ENCODE data around the gene CHRM3.

The CHRM3 gene

GRCh38 chr1:239386453-239387303, at the start of gene CHRM3:
TSS of gene CHRM3 (plus strand) at chr1:239386568. CDS start at chr1:239907452, 520,884 bp downstream.
- peak within 1 kb of the TSS; percentile 69 for H3K4me3 ChIP-seq (ENCODE audit: low read depth, low read length)

DNA sequence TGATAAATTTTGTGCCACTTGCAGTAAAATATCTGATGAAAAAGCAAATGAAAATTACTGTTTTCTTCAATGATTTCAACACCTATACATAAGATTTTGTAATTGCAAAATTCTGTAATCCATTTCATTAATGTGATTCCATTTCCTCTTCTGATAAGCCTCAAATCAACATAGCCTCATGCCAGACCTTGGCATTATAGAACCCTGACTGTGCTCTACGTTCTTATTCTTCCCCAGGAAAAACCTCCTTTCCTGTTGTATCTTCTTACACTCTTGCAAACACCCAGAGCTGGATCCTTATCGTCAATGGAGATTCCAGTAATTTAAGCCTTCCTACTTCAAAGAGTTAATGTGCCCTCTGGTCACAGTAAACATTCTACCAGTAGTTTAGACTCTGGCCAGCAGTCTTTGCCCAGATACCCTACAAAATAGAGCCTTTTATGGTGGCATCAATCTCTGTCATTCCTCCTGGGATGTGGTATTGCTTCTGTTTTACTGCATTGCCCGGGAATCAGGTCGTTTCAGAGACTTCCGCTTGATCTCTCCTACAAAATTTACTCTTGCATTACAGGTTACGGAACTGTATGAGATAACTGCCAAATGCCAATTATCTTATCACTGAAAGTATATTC, 48.5 kb upstream of the CHRM3 start:
- Histone ChIP-seq H3K4me3 (ENCODE audit: low read depth, low read length) (no peak overlapping the region), H3K27me3 (ENCODE audit: control insufficient read depth, insufficient read depth, low read length) (no peaks in the 10 kb centered on the region), H3K36me3 (ENCODE audit: control insufficient read depth, insufficient read depth, low read length) (no peaks in the 10 kb centered on the region), H3K9ac (ENCODE audit: low read depth, low read length) (no peak overlapping the region), H3K27ac (ENCODE audit: low read depth, low read length) (no peak overlapping the region), H3K4me1 (ENCODE audit: control insufficient read depth, insufficient read depth, low read length) (no peaks in the 10 kb centered on the region), H3K9me3 (ENCODE audit: control insufficient read depth, insufficient read depth, low read length) (no peaks in the 10 kb centered on the region)

More at GRCh38 chr1:239386453-239387303, at the start of gene CHRM3:
- H3K27me3 ChIP-seq (ENCODE audit: control insufficient read depth, insufficient read depth, low read length): peaks cover 53% of the 10 kb centered on the region
- H3K4me1 ChIP-seq (ENCODE audit: control insufficient read depth, insufficient read depth, low read length): 0 out of 2 replicates have a peak, but pooled peaks cover 4% of the 10 kb centered on the region
- no peaks in the 10 kb centered on the region for H3K36me3 ChIP-seq (ENCODE audit: control insufficient read depth, insufficient read depth, low read length)
- H3K27ac ChIP-seq (ENCODE audit: low read depth, low read length): no peak within 1 kb of the TSS
- peak within 1 kb of the TSS; percentile 22 for H3K9ac ChIP-seq (ENCODE audit: low read depth, low read length)
- no peaks in the 10 kb centered on the region for H3K9me3 ChIP-seq (ENCODE audit: control insufficient read depth, insufficient read depth, low read length)

GRCh38 chr1:239347776-239348175, 38.6 kb upstream of the CHRM3 start:
- no peaks in the 10 kb centered on the region for H3K36me3 ChIP-seq (ENCODE audit: control insufficient read depth, insufficient read depth, low read length)
- H3K4me1 ChIP-seq (ENCODE audit: control insufficient read depth, insufficient read depth, low read length): no peaks in the 10 kb centered on the region
- H3K27ac ChIP-seq (ENCODE audit: low read depth, low read length): no peak overlapping the region
- H3K9me3 ChIP-seq (ENCODE audit: control insufficient read depth, insufficient read depth, low read length): no peaks in the 10 kb centered on the region
- H3K4me3 ChIP-seq (ENCODE audit: low read depth, low read length): no peak overlapping the region
- no peak overlapping the region for H3K9ac ChIP-seq (ENCODE audit: low read depth, low read length)
- H3K27me3 ChIP-seq (ENCODE audit: control insufficient read depth, insufficient read depth, low read length): no peaks in the 10 kb centered on the region

GRCh38 chr1:239348635-239349353, 37.6 kb upstream of the CHRM3 start:
- H3K4me1 ChIP-seq (ENCODE audit: control insufficient read depth, insufficient read depth, low read length): no peaks in the 10 kb centered on the region
- H3K27ac ChIP-seq (ENCODE audit: low read depth, low read length): no peak overlapping the region
- no peak overlapping the region for H3K9ac ChIP-seq (ENCODE audit: low read depth, low read length)
- H3K36me3 ChIP-seq (ENCODE audit: control insufficient read depth, insufficient read depth, low read length): no peaks in the 10 kb centered on the region
- H3K27me3 ChIP-seq (ENCODE audit: control insufficient read depth, insufficient read depth, low read length): no peaks in the 10 kb centered on the region
- H3K4me3 ChIP-seq (ENCODE audit: low read depth, low read length): no peak overlapping the region
- no peaks in the 10 kb centered on the region for H3K9me3 ChIP-seq (ENCODE audit: control insufficient read depth, insufficient read depth, low read length)

DNA sequence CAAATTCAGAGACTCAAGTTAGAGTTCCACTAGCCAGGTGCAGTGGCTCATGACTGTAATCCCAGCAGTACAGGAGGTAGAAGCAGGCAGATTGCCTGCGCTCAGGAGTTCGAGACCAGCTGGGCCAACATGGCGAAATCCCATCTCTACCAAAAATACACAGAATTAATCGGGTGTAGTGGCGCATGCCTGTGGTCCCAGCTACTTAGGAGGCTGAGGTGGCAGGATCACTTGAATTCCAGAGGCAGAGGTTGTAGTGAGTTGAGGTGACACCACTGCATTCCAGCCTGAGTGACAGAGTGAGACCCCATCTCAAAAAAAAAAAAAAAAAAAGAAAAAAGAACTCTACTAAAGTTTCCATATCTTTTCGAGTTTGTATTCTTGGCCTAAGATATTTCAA, 36.7 kb upstream of the CHRM3 start:
- no peaks in the 10 kb centered on the region for H3K9me3 ChIP-seq (ENCODE audit: control insufficient read depth, insufficient read depth, low read length)

DNA sequence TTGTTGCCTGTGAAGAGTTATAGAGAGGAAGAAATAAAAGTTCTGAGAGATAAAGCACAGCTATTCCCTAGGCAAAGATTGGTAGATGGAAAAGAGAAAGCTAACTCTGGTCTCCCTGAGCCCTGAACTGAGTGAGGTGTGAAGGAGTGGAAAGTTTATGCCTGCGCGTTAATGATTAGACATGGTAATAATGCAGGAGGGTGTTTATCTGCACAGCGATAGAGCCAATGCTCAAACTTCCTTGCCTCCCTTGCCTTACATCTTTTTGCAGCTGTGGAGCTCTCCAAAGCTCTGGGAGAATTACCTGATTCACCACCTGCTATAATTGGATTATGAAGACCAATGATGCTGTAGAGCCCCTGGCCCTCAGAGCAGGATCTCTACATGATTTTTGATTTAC, 32.8 kb upstream of the CHRM3 start:
- no peaks in the 10 kb centered on the region for H3K9me3 ChIP-seq (ENCODE audit: control insufficient read depth, insufficient read depth, low read length)
- H3K4me3 ChIP-seq (ENCODE audit: low read depth, low read length): no peak overlapping the region
- no peak overlapping the region for H3K9ac ChIP-seq (ENCODE audit: low read depth, low read length)
- no peaks in the 10 kb centered on the region for H3K27me3 ChIP-seq (ENCODE audit: control insufficient read depth, insufficient read depth, low read length)
- no peaks in the 10 kb centered on the region for H3K36me3 ChIP-seq (ENCODE audit: control insufficient read depth, insufficient read depth, low read length)
- H3K27ac ChIP-seq (ENCODE audit: low read depth, low read length): no peak overlapping the region
- no peaks in the 10 kb centered on the region for H3K4me1 ChIP-seq (ENCODE audit: control insufficient read depth, insufficient read depth, low read length)

More for the DNA sequence above, 36.7 kb upstream of the CHRM3 start:
- Histone ChIP-seq H3K27me3 (ENCODE audit: control insufficient read depth, insufficient read depth, low read length) (no peaks in the 10 kb centered on the region), H3K4me1 (ENCODE audit: control insufficient read depth, insufficient read depth, low read length) (no peaks in the 10 kb centered on the region), H3K9ac (ENCODE audit: low read depth, low read length) (no peak overlapping the region), H3K4me3 (ENCODE audit: low read depth, low read length) (no peak overlapping the region), H3K27ac (ENCODE audit: low read depth, low read length) (no peak overlapping the region), H3K36me3 (ENCODE audit: control insufficient read depth, insufficient read depth, low read length) (no peaks in the 10 kb centered on the region)

DNA sequence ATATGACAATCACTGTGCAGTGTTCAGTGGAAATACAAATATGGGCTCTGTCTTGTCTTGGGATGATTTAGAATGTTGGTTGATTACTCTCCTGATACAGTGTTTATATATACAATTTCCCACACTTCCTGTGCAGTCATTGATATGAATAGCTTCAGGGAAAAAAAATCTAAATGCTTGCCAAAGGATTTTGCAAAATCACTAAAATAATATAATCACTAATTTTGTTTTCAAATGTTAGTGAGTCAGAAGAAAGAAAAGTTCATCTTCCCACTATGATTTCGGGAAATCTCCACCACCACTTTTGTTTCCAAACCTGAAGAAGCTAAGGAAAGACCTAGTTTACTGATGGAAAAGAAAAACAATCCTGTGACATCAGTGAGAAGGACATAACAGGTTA, 32.1 kb upstream of the CHRM3 start:
- no peaks in the 10 kb centered on the region for H3K27me3 ChIP-seq (ENCODE audit: control insufficient read depth, insufficient read depth, low read length)

DNA sequence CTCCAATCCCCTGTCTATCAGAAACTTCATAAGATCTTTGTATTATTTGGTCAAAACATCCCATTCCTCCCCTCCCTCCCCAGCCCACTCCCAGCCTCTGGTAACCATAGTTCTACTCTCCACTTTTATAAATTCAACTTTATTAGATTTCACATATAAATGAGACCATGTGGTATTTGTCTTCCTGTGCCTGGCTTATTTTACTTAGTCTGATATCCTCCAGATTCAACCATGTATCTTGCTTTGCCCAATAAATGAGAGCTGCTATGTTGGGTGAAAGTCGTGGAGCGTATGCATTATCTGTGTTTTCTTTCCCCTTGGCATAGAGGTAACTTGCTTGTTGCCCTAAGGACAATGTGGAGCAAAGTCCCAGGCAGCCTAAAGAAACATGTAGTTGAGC, 28.5 kb upstream of the CHRM3 start:
- no peak overlapping the region for H3K9ac ChIP-seq (ENCODE audit: low read depth, low read length)
- H3K27me3 ChIP-seq (ENCODE audit: control insufficient read depth, insufficient read depth, low read length): no peaks in the 10 kb centered on the region
- H3K27ac ChIP-seq (ENCODE audit: low read depth, low read length): no peak overlapping the region

More for the DNA sequence above, 32.1 kb upstream of the CHRM3 start:
- no peaks in the 10 kb centered on the region for H3K4me1 ChIP-seq (ENCODE audit: control insufficient read depth, insufficient read depth, low read length)
- H3K9ac ChIP-seq (ENCODE audit: low read depth, low read length): no peak overlapping the region
- no peak overlapping the region for H3K27ac ChIP-seq (ENCODE audit: low read depth, low read length)
- no peaks in the 10 kb centered on the region for H3K9me3 ChIP-seq (ENCODE audit: control insufficient read depth, insufficient read depth, low read length)
- no peak overlapping the region for H3K4me3 ChIP-seq (ENCODE audit: low read depth, low read length)
- H3K36me3 ChIP-seq (ENCODE audit: control insufficient read depth, insufficient read depth, low read length): no peaks in the 10 kb centered on the region

GRCh38 chr1:239361403-239361802, 25.0 kb upstream of the CHRM3 start:
- Histone ChIP-seq H3K9me3 (ENCODE audit: control insufficient read depth, insufficient read depth, low read length) (no peaks in the 10 kb centered on the region), H3K4me3 (ENCODE audit: low read depth, low read length) (no peak overlapping the region), H3K9ac (ENCODE audit: low read depth, low read length) (no peak overlapping the region), H3K27ac (ENCODE audit: low read depth, low read length) (no peak overlapping the region), H3K36me3 (ENCODE audit: control insufficient read depth, insufficient read depth, low read length) (no peaks in the 10 kb centered on the region), H3K27me3 (ENCODE audit: control insufficient read depth, insufficient read depth, low read length) (no peaks in the 10 kb centered on the region), H3K4me1 (ENCODE audit: control insufficient read depth, insufficient read depth, low read length) (no peaks in the 10 kb centered on the region; the same call in 1 of the 2 replicates)

More for the DNA sequence above, 28.5 kb upstream of the CHRM3 start:
- Histone ChIP-seq H3K4me3 (ENCODE audit: low read depth, low read length) (no peak overlapping the region), H3K9me3 (ENCODE audit: control insufficient read depth, insufficient read depth, low read length) (no peaks in the 10 kb centered on the region), H3K4me1 (ENCODE audit: control insufficient read depth, insufficient read depth, low read length) (no peaks in the 10 kb centered on the region; the same call in 1 of the 2 replicates), H3K36me3 (ENCODE audit: control insufficient read depth, insufficient read depth, low read length) (no peaks in the 10 kb centered on the region)

GRCh38 chr1:239363930-239364329, 22.4 kb upstream of the CHRM3 start:
- H3K36me3 ChIP-seq (ENCODE audit: control insufficient read depth, insufficient read depth, low read length): no peaks in the 10 kb centered on the region
- H3K4me1 ChIP-seq (ENCODE audit: control insufficient read depth, insufficient read depth, low read length): peaks cover 5% of the 10 kb centered on the region; the same call in 1 of the 2 replicates
- no peaks in the 10 kb centered on the region for H3K27me3 ChIP-seq (ENCODE audit: control insufficient read depth, insufficient read depth, low read length)

More at GRCh38 chr1:239363930-239364329, 22.4 kb upstream of the CHRM3 start:
- Histone ChIP-seq H3K9ac (ENCODE audit: low read depth, low read length) (no peak overlapping the region), H3K4me3 (ENCODE audit: low read depth, low read length) (no peak overlapping the region), H3K27ac (ENCODE audit: low read depth, low read length) (no peak overlapping the region), H3K9me3 (ENCODE audit: control insufficient read depth, insufficient read depth, low read length) (no peaks in the 10 kb centered on the region)
